Left forelimb (tissue), 1 donor: ENCODE measurements around the gene PSMG2.
"Not testable (repeated sequence)": the region's sequence is repeated elsewhere in the genome, so short reads cannot be mapped to it uniquely, and the experiment has no call there.

ENCODE experiments used
- DNase-seq: peaks from one replicate; pipeline ENCODE4 v3.0.0-alpha.2; 2018; ENCODE audit warnings: low spot score

The PSMG2 gene

DNA sequence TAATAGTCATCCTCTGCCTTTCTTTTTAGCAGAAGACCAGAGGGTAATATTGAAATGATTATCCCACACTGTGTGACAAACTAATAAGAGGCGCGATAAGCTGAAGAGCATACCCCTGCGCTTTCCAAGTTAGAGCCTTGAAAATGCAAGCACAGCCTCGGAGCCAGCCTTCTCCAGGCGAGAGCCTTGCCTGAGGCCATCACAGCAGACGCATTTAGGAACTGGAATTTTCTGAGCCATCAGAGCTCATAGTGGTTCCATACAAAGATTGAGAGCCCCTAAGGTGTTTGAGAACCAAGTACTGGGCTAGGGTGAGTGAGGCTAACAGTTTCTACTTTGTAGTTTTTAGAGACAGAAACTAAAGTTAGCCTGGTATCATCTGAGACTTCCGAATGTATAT lies 19.9 kb downstream of the PSMG2 start:
- no peak for DNase-seq

- no peak for DNase-seq
Observed at GRCh38 chr18:12726331-12726730, 23.5 kb downstream of the PSMG2 start.

GRCh38 chr18:12726774-12727550 lies 24.1 kb downstream of the PSMG2 start:
- no peak for DNase-seq

- DNase-seq, result no peak
Observed at GRCh38 chr18:12737243-12737902, 34.5 kb downstream of the PSMG2 start.

GRCh38 chr18:12741351-12741750 lies 38.5 kb downstream of the PSMG2 start:
- no peak for DNase-seq

DNA sequence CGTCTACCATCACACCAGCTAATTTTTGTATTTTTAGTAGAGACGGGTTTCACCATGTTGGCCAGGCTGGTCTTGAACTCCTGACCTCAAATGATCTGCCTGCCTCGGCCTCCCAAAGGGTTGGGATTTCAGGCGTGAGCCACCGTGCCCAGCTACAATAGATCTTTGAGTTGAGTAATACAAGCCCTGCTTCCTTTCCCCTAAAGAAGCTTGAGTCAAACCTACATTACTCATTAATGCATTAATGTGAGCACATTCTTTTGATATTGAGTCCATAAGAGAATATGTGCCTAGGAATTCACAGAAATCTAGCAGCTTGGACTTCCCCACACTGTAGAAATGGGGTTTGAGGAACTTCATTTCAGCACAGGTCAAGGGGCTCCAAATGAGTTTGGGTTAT lies 39.6 kb downstream of the PSMG2 start:
- no peak for DNase-seq

DNA sequence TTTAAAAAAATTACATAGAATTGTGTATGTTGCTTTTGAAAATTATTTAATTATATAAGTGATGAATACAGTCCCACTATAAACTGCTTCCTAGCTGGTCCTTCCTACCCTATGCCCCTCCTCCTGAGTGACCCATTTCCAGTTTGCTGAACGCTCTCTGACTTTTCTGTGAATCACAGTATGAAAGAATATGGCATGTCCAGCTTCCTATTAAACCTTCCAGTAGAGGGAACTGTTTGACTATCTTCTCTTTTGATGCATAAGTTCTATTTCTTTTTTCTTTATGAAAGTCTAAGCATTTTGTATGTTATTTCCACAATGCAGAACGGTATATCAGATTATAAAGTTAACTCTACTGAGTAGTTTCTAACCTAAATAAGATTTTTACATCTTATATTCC lies 41.3 kb downstream of the PSMG2 start:
- DNase-seq, result no peak

- DNase-seq, result no peak
Observed at GRCh38 chr18:12745095-12745795, 42.4 kb downstream of the PSMG2 start.

DNA sequence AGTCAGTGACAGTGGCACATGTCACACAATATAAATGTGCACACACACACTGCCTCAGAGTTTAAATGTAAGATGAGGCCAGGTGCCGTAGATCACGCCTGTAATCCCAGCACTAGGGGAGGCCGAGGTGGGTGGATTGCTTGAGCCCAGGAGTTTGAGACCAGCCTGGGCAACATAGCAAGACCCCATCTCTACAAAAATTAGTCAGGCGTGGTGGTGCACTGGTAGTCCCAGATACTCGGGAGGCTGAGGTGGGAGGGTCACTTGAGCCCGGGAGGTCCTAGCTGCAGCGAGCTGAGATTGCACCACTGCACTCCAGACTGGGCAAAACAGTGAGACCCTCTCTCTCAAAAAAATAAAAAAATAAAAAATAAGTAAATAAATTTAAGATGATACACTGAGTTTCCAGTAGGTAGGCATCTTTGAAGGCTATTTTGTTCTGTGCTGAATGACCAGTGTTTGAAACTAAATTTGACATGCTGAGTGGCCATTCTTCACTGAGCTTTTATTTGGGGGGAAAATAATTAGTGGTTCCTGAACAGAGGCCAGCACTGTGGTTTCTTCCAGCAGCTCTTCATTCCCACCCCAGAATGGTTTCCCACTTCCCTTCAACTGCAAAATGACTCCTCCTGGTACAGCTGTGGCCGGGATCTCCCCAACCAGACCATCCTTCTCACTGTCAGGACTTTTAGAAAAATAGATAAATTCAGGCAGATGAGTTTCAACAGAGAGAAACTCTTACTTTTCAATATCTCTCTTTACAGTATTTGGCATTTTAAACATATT lies 44.9 kb downstream of the PSMG2 start:
- DNase-seq, result no peak

DNA sequence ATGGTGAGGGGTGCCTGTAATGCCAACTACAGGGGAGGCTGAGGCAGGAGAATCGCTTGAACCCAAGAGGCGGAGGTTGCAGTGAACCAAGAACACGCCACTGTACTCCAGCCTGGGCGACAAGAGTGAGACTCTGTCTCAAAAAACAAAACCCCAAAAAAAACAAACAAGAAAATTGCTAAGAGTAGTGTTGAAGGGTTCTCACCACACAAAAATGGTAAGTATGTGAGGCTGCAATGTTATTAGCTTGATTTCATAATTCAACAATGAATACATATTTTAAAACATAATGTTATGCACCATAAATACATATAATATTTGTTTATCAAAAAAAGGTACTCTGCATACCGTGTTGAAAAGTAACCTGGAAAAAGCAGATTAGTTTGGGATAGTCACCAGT lies 45.8 kb downstream of the PSMG2 start:
- no peak for DNase-seq

DNA sequence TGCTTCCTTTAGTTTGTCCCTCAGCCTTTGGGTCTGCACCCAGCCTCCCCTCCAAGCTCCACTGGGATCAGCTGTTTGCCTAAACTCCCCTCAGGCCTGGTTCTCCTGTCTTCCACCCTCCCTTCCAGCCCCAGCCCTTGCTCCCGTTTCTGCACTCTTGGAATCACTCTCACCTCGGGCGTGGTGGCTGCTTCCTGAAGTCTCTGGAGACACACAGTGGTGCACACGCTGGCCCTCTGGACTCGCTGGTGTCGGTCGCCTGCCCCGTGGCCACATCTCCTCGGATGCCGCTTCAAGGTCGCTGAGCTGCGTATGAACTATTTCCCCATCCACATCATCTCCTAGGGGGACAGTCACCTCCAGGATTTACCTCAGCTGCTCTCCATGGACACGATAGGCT lies 46.3 kb downstream of the PSMG2 start:
- no peak for DNase-seq

DNA sequence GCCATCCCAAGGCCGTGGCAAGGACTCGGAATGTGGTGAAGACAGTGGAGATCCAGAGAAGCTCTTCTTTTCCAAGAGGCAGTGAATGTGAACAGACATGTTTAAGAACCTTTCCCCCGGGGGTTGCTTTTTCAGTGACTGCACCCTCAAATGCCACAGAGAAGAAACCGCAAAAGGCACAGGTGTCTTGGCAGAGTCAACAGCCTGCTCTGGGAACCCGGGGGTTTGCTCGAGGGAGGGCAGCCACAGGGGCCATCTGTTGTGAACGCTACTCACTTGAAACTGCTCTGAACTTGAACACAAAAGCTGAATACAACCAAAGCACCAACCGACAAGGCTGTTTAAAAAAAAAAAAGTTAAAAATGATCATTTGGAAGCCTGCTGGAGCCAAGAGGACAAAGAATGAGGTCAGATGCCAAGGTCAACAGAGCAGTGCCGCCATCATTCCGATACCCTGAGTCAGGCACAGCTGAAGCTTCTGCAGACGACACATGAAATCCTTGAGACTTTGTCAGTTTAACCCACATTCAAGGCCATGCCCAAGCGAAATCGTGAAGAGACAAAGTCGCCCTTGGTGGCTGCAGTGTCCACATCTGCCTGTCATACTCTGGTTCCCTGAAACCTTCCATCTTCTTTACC lies 47.4 kb downstream of the PSMG2 start:
- no peak for DNase-seq

DNA sequence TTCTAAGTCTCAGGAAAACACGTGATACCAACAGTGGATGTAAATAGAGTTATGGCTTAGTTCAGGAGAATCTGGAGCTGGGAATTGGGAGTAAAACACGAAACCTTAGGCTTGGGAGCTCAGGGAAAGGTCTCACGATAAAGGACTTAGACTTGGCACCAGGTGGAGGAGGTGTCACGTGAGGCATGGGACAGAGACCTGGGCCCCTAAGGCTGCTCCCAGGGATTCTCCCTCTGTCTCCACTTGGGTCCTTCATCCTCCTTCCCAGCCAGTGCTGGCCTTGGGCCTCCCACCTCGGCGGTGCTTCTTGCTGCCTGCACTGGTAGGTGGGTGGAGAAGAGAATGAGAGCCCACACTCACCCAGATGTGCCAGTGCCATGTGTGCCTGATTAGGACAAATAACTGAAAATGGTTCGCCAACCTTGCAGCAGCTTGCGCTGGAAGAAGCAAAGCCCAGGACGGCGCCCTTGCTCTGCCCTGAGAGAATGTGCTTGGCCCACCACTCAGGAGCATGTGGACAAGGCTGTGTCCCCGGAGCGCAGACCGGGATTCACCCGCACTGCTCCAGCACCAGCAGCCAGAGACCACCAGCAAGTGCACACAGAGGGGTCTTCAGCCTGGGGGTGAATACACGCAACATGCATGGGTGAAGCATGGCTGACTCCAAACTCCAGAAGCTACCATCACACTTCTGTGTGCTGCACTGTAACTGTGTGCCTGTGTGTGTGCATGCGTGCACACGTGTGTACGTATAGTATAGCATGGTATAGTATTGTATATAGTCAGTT lies 48.1 kb downstream of the PSMG2 start:
- no peak for DNase-seq

DNA sequence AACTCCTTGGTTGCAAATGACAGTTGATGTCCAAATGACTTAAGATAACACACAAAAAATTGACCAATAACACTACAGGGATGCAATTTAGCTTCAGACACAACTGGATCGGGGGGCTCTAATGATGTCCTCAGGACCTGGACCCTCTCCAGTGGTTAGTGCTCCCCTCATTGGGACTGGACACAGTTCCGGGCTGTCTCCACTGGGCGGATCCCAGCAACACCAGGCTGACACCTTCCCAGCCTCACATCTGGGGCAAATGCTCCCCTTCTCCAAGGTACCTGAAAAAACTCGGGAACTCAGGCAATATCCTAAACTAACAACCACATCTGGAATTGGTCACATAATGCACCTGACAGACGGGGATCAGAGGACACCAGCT lies 48.7 kb downstream of the PSMG2 start:
- DNase-seq, result no peak

- DNase-seq, result no peak
Observed at GRCh38 chr18:12751891-12752290, 49.0 kb downstream of the PSMG2 start.

GRCh38 chr18:12754511-12754910 lies 51.7 kb downstream of the PSMG2 start:
- DNase-seq, result no peak

GRCh38 chr18:12755606-12756005 lies 52.8 kb downstream of the PSMG2 start:
- not testable (repeated sequence) for DNase-seq

DNA sequence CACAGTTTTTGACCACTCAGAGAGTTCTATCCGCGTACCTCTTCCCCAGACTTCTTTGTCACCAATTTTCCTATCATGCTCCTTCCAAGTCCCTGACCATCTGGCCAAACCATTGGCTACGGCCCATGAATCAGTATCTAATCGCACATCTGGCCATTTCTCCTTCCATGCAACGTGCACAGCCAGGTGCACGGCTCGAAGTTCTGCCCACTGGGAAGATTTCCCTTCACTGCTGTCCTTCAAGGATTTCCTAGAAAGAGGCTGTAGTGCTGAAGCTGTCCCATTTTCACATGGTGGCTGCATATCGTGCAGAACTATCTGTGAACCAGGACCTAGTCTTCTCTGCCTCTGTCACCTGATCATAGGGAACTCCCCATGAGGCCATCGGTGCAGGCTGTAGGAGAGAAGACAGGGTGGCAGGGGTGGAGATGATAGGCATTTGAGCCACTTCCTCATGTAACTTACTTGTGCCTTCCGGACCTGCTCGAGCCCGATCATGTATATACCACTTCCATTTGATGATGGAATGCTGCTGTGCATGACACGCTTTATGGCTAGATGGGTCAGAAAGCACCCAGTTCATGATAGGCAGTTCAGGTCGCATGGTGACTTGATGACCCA lies 53.9 kb downstream of the PSMG2 start:
- not testable (repeated sequence) for DNase-seq

GRCh38 chr18:12758566-12758965 lies 55.7 kb downstream of the PSMG2 start:
- DNase-seq, result not testable (repeated sequence)

DNA sequence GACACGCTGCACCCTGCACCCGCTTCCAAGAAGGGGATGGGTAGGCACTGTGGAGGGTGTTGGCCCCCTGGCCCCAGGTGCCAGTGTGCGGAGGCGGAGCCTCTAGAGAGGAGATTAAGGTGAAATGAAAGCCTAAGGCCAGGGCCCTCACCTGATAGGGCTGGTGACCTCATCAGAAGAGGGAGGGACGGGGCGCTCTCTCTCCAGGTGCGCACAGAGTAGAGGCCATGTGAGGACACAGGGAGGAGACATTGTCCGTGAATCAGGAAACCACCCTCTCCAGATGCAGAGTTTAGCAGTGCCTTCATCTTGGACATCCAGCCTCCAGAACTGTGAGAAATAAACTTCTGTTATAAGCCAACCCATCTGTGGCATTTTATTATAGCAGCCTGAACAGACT lies 62.3 kb downstream of the PSMG2 start:
- DNase-seq, result peak; percentile 28

GRCh38 chr18:12765586-12765985 lies 62.7 kb downstream of the PSMG2 start:
- DNase-seq, result peak; percentile 33
